Measurements from ENCODE around the gene HLA-DPA1.

DNA sequence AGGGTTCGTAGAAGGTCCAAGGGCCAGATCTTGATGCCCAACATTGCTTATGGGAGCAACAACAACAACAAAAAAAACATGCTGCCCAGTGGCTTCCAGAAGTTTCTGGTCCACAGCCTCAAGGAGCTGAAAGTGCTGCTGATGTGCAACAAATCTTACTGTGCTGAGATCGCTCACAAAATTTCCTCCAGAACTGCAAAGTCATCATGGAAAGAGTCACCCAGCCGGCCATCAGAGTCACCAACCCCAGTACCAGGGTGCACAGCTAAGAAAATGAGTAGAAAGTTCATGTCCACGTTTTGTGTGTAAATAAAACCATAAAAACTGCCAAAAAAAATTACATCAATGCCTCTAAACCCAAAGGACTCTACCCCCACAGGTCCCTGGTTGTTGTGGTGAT is 6.1 kb upstream of the HLA-DPA1 start:
- TF ChIP-seq POLR2A (IDR thresholded peaks at IDR 0.05): no peak
- TF ChIP-seq, protein P1, sequence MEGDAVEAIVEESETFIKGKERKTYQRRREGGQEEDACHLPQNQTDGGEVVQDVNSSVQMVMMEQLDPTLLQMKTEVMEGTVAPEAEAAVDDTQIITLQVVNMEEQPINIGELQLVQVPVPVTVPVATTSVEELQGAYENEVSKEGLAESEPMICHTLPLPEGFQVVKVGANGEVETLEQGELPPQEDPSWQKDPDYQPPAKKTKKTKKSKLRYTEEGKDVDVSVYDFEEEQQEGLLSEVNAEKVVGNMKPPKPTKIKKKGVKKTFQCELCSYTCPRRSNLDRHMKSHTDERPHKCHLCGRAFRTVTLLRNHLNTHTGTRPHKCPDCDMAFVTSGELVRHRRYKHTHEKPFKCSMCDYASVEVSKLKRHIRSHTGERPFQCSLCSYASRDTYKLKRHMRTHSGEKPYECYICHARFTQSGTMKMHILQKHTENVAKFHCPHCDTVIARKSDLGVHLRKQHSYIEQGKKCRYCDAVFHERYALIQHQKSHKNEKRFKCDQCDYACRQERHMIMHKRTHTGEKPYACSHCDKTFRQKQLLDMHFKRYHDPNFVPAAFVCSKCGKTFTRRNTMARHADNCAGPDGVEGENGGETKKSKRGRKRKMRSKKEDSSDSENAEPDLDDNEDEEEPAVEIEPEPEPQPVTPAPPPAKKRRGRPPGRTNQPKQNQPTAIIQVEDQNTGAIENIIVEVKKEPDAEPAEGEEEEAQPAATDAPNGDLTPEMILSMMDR (IDR thresholded peaks at IDR 0.05): no peak

Measured in heart left ventricle (tissue), 13 donors.